Activated CD4-positive, CD25-positive, alpha-beta regulatory T cell treated with anti-CD3 and anti-CD28 coated beads, Interleukin-2, amount 50 U/mL, for 72 hours (primary cell): Measurements from ENCODE around the gene SPATA2L.
A peak's percentile ranks its signal among the peaks of the same experiment; 100 is the strongest.
"Not testable (repeated sequence)": the region's sequence is repeated elsewhere in the genome, so short reads cannot be mapped to it uniquely, and the experiment has no call there.

Source experiments
- DNase-seq: peaks from one replicate; pipeline ENCODE4 v3.0.0; 2021

The SPATA2L gene

DNA sequence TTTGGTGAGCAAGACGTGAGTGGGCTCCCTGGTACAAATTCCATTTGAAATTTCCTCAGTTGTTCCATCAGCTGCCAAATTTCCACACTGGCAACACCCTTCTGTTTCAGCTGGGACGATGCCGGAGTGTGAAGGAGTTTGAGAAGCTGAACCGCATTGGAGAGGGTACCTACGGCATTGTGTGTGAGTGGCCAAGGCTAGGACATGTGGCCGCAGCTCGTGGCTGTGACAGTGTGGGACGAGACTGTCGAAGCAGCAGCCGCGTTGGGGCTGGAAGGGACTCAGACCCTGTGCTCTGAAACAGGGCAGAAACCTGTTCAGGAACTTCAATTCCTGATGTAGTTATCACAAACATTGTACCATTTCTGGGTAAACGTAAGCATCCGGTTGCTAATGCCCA is 12.4 kb downstream of the SPATA2L start:
- DNase-seq, result no peak

- DNase-seq, result no peak
Measured at GRCh38 chr16:89688395-89688794, 13.1 kb downstream of the SPATA2L start.

GRCh38 chr16:89687092-89687940 is 14.2 kb downstream of the SPATA2L start:
- DNase-seq, result no peak

- peak; percentile 96 for DNase-seq
Measured at GRCh38 chr16:89686520-89687091, 14.9 kb downstream of the SPATA2L start, which contains the start of gene CDK10. TSS of gene CDK10 (plus strand) at chr16:89686689. CDS start at chr16:89686711, 22 bp downstream.

GRCh38 chr16:89685916-89686315 is 15.6 kb downstream of the SPATA2L start:
- no peak for DNase-seq

DNA sequence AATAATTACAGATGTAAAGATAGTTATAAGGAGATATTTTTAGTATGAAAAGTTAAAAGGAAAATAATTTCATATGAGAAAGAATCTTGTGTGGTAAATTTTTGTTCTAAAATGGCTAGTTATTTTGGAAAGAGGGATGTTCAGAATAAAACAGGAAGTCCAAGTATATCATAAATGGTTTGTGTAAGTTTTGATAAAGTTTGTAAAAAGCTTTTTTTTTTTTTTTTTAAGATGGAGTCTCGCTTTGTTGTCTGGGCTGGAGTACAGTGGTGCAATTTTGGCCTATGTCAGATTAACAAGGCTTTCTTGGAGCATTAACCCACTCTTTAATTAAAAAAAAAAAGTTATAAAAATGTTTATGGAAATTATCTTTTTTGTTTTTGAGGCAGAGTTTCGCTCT is 23.2 kb downstream of the SPATA2L start:
- no peak for DNase-seq

DNA sequence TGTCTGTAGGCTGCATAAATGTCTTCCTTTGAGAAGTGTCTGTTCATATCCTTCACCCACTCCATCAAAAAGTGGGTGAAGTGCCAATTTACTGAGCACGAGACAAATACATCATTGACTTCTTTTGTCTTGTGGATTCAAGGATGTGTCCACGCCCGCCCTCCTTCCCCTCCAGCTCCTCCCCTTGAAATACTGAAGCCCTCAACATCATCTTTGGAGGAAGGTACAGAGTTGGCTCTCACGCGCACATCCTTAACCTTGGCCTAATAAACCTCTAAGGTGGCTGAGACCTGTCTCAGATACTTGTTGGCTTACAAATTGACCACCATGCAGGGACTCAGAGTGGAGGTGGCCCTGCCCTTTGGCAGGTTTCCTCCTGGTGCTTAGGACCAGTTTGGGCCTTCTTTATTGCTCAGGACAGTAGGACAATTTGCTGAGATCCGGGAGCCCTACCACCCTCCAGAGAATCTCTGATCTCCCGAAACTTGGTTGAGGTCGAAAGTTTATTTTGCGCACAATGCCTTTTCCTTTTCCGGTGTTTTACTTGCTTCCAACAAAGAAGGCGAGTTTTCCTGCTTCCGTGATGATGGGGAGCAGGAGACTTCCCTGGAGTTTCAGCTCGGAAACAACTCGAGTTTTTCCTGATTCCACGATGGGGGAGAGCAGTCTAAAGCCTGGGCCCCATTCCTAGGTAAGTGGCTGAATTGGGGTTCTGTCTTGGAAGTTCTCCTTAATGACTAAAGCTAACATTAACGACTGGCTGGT is 29.1 kb downstream of the SPATA2L start:
- DNase-seq, result no peak

- not testable (repeated sequence) for DNase-seq
Measured at GRCh38 chr16:89671565-89671964, 29.9 kb downstream of the SPATA2L start.

DNA sequence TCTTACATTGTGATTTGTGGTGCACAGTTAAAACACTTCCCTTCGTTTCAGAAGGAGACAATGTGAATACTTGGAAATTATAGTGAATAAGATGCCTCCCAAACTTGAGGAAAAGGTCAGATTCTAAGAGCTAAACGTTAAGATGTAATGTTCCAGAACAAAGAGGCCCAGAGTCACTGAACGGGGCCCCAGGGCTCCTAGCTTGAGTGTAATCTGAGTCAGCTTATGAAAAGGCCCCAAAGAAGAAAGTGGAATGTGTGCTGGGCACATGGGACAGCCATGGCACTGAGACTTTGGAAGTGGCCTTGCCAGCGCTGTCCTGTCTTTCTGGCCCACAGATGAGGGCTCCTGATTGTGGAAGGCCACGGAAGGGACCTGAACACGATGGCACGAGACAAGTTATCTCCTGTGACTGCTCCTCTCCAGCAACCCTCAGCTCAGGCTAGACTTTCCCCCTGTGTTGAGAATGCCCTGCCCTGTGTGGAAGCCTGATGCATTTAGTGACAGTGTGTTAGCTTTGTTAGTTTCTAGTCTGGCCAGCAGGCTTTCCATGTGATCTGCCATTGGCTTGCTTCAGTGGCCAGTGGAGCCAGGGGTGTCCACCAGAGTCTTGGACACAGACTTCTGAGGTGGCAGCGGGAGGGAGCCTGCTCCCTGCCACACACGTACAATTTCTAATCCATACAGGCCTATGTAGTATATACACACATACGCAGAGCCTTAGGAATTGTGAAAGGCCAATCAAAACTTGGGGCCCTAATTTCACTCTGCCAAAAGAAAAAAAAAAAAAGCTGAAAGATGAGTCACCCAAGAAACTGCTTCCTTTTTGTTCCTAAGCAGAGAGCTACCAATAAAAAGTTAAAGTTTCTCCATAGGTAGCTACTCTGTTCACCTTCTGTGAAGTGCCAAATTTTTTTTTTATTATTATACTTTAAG is 30.7 kb downstream of the SPATA2L start:
- no peak for DNase-seq

DNA sequence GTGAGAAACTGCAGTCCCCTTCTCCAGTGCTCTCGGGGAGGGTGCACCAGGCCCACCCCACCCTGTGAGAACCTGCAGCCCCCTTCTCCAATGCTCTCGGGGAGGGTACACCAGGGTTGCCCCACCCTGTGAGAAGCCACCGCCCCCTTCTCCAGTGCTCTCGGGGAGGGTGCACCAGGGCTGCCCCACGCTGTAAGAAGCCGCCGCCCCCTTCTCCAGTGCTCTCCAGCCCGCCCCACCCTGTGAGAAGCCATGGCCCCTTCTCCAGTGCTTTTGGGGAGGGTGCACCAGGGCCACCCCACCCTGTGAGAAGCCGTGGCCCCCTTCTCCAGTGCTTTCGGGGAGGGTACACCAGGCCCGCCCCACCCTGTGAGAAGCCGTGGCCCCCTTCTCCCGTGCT is 31.8 kb downstream of the SPATA2L start:
- no peak for DNase-seq

DNA sequence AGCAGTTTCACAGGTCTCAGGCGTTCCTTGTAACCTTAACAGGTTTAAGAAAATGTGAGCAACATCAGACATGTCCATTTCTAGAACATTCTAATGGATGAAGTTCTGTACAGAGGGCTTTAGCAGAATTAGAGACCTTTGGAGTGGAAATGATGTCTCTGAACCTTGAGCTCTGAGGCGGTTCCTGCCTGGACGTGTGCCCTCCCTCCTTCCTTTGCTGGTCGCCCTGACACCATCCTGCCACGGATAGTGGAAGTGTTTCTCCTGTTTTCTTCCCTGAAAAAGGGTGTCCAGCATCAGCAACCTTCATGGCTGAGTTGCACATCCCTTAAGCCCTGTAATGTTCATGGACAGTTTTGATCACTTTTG is 32.7 kb downstream of the SPATA2L start:
- no peak for DNase-seq

DNA sequence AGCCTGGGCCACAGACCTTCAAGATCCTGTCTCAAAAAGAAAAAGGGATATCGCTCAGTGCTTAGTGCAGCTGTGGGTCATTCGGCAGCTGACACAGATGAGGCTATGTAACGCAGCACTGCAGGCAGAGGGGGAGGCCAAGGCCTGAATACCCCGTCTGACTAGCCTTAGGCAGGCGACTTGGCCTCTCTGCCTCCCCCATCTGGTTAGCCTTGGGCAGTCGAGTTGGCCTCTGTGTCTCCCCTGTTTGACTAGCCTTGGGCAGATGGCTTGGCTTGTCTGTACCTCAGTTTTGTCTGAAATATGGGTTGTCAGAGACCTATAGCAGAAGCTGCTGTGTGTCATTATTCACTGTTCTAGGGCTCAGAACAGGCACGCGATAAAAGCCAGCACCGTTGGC is 33.9 kb downstream of the SPATA2L start:
- DNase-seq, result no peak

DNA sequence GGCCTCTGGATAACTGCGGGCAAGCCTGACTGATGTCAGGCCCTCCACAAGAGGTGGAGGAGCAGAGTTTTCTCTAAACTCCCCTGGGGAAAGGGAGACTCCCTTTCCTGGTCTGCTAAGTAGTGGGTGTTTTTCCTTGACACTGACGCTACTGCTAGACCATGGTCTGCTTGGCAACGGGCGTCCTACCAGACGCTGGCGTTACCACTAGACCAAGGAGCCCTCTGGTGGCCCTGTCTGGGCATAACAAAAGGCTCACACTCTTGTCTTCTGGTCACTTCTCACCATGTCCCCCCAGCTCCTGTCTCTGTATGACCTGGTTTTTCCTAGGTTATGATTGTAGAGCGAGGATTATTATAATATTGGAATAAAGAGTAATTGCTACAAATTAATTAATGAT is 34.5 kb downstream of the SPATA2L start:
- DNase-seq, result not testable (repeated sequence)

- not testable (repeated sequence) for DNase-seq
Measured at GRCh38 chr16:89664238-89664637, 37.3 kb downstream of the SPATA2L start.

DNA sequence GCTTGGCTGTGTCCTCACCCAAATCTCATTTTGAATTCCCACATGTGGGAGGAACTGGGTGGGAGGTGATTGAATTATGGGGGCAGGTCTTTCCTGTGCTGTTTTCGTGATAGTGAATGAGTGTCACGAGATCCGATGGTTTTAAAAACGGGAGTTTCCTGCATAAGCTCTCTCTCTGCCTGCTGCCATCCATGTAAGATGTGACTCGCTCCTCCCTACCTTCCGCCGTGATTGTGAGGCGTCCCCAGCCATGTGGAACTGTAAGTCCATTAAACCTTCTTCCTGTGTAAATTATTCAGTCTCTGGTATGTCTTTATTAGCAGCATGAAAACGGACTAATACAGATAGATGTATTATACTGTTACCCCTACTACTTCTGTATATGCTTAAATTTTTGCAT is 40.3 kb downstream of the SPATA2L start:
- DNase-seq, result no peak

DNA sequence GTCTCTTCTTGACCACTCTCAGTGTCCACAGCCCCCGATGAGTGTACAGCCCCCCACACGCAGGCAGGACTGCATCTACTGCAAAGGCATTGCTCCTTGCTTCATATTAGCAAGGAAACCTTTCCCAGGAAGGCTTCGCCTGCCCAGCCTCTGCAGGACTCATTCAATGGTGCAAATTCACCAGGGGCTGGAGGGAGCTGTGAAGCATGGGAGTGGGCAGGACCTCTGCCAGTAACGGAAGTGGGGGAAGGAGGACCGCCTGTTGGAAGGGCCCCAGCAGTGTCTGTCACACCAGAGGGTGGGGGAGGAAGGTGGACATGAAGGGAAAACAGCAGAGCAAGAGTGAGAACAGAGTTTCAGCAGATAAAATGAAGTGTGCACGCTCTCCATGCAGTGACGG is 41.4 kb downstream of the SPATA2L start:
- DNase-seq, result no peak

- DNase-seq, result peak; percentile 48
Measured at GRCh38 chr16:89658221-89658879, 43.2 kb downstream of the SPATA2L start.

DNA sequence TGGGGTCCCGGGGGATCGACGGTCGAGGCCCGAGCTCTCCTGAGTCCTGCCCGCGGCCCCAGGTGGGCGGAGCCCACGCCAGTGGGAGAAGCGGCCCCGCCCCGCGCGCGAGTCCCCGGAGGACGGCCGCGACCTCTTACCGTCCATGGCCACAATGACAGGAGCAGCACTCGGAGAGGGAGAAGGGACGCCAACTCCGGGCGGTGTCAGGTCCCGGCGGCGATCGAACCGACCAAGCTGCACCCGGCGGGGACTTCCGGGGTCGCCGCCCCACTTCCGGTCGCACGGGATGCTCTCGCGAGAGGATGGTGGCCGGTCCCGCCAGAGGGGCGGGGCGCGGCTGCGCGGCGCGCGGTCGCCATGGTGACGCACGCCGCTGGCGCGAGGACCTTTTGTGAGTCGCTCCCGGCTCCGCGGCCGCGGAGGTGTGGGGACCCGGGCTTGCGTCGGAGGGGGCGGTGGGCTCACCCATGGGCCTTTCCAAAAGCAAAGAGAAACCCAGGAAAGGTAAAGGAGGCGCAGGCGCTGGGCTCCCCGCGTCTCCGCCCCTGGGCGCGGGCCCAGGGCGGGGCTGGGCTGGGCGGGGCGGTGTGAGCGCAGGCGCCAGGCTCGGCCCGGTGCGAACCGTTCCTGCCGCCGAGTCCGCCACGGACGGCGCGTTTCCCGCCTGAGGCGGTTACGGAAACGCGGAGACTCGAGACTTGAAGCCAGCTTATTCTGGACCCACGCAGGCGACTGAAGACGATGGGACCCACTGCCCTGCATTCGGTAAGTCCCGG is 43.9 kb downstream of the SPATA2L start, which contains the start of the genes CHMP1A and SPATA33:
Gene CHMP1A, minus strand, starts transcription at position 267 of the 779 bp plus-strand sequence. Its CDS starts 120 bp downstream, at position 147.
Gene SPATA33, plus strand, starts transcription at position 395 of the 779 bp plus-strand sequence. Its CDS starts 76 bp downstream, at position 471.
- DNase-seq, result peak; percentile 96

- DNase-seq, result no peak
Measured at GRCh38 chr16:89656435-89657121, 44.9 kb downstream of the SPATA2L start.

GRCh38 chr16:89655062-89655643 is 46.4 kb downstream of the SPATA2L start:
- DNase-seq, result no peak
